ENCODE measurements around the gene AFDN.

GRCh38 chr6:167863897-167864296 is 37.2 kb downstream of the AFDN start:
- TF ChIP-seq GATA3 (IDR thresholded peaks at IDR 0.05; ENCODE audit: low read depth, low read length) (no peak), GATA2 (IDR thresholded peaks at IDR 0.05; ENCODE audit: low read depth, low read length) (no peak)

All from SH-SY5Y (cell line).